Fibroblast of lung (primary cell): ENCODE results near the gene BRCA2.

Experiments used
- CTCF ChIP-seq, 2 donors: IDR thresholded peaks in 1 of 2; conservative IDR thresholded peaks in 1 of 2; 1 replicate in 1 of 2; 2 replicates in 1 of 2; pipeline ENCODE4 v1.5.1; 2011 to 2012; ENCODE audit warnings: low read length in 2 of 2, control low read depth in 1 of 2, inconsistent platforms in 1 of 2, low read depth in 1 of 2, mild to moderate bottlenecking in 1 of 2
- EZH2 ChIP-seq: IDR thresholded peaks from 2 replicates; pipeline ENCODE4 v1.5.1; 2012; ENCODE audit warnings: low read length, control low read depth, mild to moderate bottlenecking; ENCODE audit errors: missing control alignments

GRCh38 chr13:32300406-32300805 lies 14.9 kb upstream of the BRCA2 start:
- no peak for TF ChIP-seq CTCF (conservative IDR thresholded peaks at IDR 0.05 in 1 of 2, IDR thresholded peaks at IDR 0.05 in 1 of 2; ENCODE audit: low read depth in 1 of 2, low read length in 2 of 2)
- TF ChIP-seq EZH2: no peak
